CD14-positive monocyte (primary cell): Measurements from ENCODE around the gene SMARCAL1. TPM values are rescaled to one million over a fixed set of nuclear protein-coding genes. Genes with fewer than 3 reads are reported as not detected.

Source experiments
- DNase-seq, 3 donors: peaks; one replicate each; pipeline ENCODE4 v3.0.0-alpha.2; 2011 to 2022
- H2AFZ ChIP-seq: 2 replicates; pipeline ENCODE4 v1.6.0; 2012; ENCODE audit warnings: mild to moderate bottlenecking, low read depth, low read length, inconsistent platforms; ENCODE audit not compliant: insufficient read depth, poor library complexity, severe bottlenecking
- H3K27ac ChIP-seq, 2 donors: 1 replicate in 1 of 2; 2 replicates in 1 of 2; pipeline ENCODE4 v1.5.1; 2012 to 2013; ENCODE audit warnings: low read length in 2 of 2, control low read depth in 1 of 2, inconsistent platforms in 1 of 2, low read depth in 1 of 2, mild to moderate bottlenecking in 1 of 2
- H3K27me3 ChIP-seq, 2 donors: one replicate each; pipeline versions ENCODE4 v1.6.0 to v1.6.1; 2011 to 2013; ENCODE audit warnings: low read length in 2 of 2; ENCODE audit not compliant: control insufficient read depth in 2 of 2, insufficient read depth in 2 of 2
- H3K36me3 ChIP-seq, 2 donors: replicated peaks in 1 of 2; 1 replicate in 1 of 2; 2 replicates in 1 of 2; pipeline versions ENCODE4 v1.5.1 to v1.6.1; 2012 to 2013; ENCODE audit warnings: low read length in 2 of 2, control low read depth in 1 of 2, inconsistent platforms in 1 of 2, mild to moderate bottlenecking in 1 of 2; ENCODE audit not compliant: insufficient read depth in 2 of 2, control insufficient read depth in 1 of 2
- H3K4me1 ChIP-seq, 2 donors: 1 replicate in 1 of 2; 2 replicates in 1 of 2; pipeline versions ENCODE4 v1.5.1 to v1.6.1; 2012 to 2013; ENCODE audit warnings: low read length in 2 of 2, control low read depth in 1 of 2, inconsistent platforms in 1 of 2, mild to moderate bottlenecking in 1 of 2, moderate library complexity in 1 of 2; ENCODE audit not compliant: insufficient read depth in 2 of 2, control insufficient read depth in 1 of 2
- H3K4me2 ChIP-seq: replicated peaks from 2 replicates; pipeline ENCODE3; 2012; ENCODE audit warnings: low read length, moderate library complexity, mild to moderate bottlenecking; ENCODE audit not compliant: poor library complexity, severe bottlenecking; ENCODE audit errors: extremely low read depth
- H3K4me3 ChIP-seq, 3 experiments: fragments of 200-600 bp in 1 of 3; sonication (generic) in 1 of 3; replicated peaks in 1 of 3; 1 replicate in 2 of 3; 2 replicates in 1 of 3; pipeline ENCODE4 v1.5.1; 2011 to 2013; ENCODE audit warnings: low read length in 3 of 3, mild to moderate bottlenecking in 3 of 3, control low read depth in 2 of 3, low read depth in 2 of 3, inconsistent platforms in 1 of 3, moderate library complexity in 1 of 3
- H3K79me2 ChIP-seq: 2 replicates; pipeline ENCODE4 v1.6.0; 2012; ENCODE audit warnings: mild to moderate bottlenecking, control low read depth, inconsistent platforms, low read length, moderate library complexity; ENCODE audit not compliant: insufficient read depth
- H3K9ac ChIP-seq: 2 replicates; pipeline ENCODE4 v1.6.0; 2017; ENCODE audit warnings: low read length, mild to moderate bottlenecking; ENCODE audit not compliant: insufficient read depth, poor library complexity, severe bottlenecking
- H3K9me3 ChIP-seq, 2 donors: replicated peaks in 1 of 2; 1 replicate in 1 of 2; 2 replicates in 1 of 2; pipeline versions ENCODE4 v1.5.1 to v1.6.1; 2012 to 2013; ENCODE audit warnings: low read length in 2 of 2, control low read depth in 1 of 2; ENCODE audit not compliant: control insufficient read depth in 1 of 2, insufficient read depth in 1 of 2
- H4K20me1 ChIP-seq: 2 replicates; pipeline ENCODE4 v1.6.0; 2012; ENCODE audit warnings: mild to moderate bottlenecking, low read length, control low read depth, moderate library complexity; ENCODE audit not compliant: insufficient read depth
- H3K27ac Mint-ChIP-seq, 7 donors: one replicate each; pipeline ENCODE4 v1.8.0; 2020; ENCODE audit warnings: mild to moderate bottlenecking in 7 of 7, mixed read lengths in 7 of 7, moderate library complexity in 6 of 7, inconsistent platforms in 2 of 7
- H3K27me3 Mint-ChIP-seq, 3 donors: one replicate each; pipeline ENCODE4 v1.8.0; 2021 to 2022; ENCODE audit warnings: low read depth in 3 of 3, mild to moderate bottlenecking in 3 of 3, mixed read lengths in 3 of 3, moderate library complexity in 3 of 3, inconsistent platforms in 1 of 3
- H3K36me3 Mint-ChIP-seq, 2 donors: one replicate each; pipeline ENCODE4 v1.8.0; 2020; ENCODE audit warnings: mixed read lengths in 2 of 2, inconsistent platforms in 1 of 2, mild to moderate bottlenecking in 1 of 2
- H3K4me1 Mint-ChIP-seq: one replicate; pipeline ENCODE4 v1.8.0; 2020; ENCODE audit warnings: mild to moderate bottlenecking, mixed read lengths
- H3K4me3 Mint-ChIP-seq, 2 donors: one replicate each; pipeline ENCODE4 v1.8.0; 2020; ENCODE audit warnings: mild to moderate bottlenecking in 2 of 2, mixed read lengths in 2 of 2, moderate library complexity in 1 of 2
- H3K9me3 Mint-ChIP-seq, 7 donors: one replicate each; pipeline ENCODE4 v1.8.0; 2020 to 2022; ENCODE audit warnings: mixed read lengths in 7 of 7, mild to moderate bottlenecking in 6 of 7, moderate library complexity in 6 of 7, inconsistent platforms in 2 of 7
- WGBS: methylation state at CpG from one replicate; pipeline ENCODE4 v1.1.5; 2013; ENCODE audit warnings: missing lambda C conversion rate; ENCODE audit not compliant: insufficient coverage; 5-methylcytosine and 5-hydroxymethylcytosine counted together
- intact Hi-C, 2 donors: fragments of 100-400 bp; cut with micrococcal nuclease; formaldehyde crosslinking; loops; one replicate each; pipeline versions ENCODE4 v1.15.0 to v1.15.1; 2023
- polyA plus RNA-seq, 3 donors: library from polyadenylated mRNA; depleted of rRNA in 1 of 3; unstranded in 2 of 3; stranded (reverse) in 1 of 3; fragments of 300-500 nt in 2 of 3; fragments of >200 nt in 1 of 3; fragmentation: Illumina TruSeq in 2 of 3; gene quantifications; 1 replicate in 2 of 3; 2 replicates in 1 of 3; pipeline ENCODE4 v1.2.3, GENCODE V29; 2012 to 2021
- TF ChIP-seq, protein P1 (sequence below): fragments of 200-600 bp; IDR thresholded peaks from one replicate; pipeline ENCODE4 v1.8.0; 2022; ENCODE audit warnings: antibody characterized with exemption, mild to moderate bottlenecking

The SMARCAL1 gene
- polyA plus RNA-seq, 3 donors = 10.5 to 13.3 (median 11.5) TPM

DNA sequence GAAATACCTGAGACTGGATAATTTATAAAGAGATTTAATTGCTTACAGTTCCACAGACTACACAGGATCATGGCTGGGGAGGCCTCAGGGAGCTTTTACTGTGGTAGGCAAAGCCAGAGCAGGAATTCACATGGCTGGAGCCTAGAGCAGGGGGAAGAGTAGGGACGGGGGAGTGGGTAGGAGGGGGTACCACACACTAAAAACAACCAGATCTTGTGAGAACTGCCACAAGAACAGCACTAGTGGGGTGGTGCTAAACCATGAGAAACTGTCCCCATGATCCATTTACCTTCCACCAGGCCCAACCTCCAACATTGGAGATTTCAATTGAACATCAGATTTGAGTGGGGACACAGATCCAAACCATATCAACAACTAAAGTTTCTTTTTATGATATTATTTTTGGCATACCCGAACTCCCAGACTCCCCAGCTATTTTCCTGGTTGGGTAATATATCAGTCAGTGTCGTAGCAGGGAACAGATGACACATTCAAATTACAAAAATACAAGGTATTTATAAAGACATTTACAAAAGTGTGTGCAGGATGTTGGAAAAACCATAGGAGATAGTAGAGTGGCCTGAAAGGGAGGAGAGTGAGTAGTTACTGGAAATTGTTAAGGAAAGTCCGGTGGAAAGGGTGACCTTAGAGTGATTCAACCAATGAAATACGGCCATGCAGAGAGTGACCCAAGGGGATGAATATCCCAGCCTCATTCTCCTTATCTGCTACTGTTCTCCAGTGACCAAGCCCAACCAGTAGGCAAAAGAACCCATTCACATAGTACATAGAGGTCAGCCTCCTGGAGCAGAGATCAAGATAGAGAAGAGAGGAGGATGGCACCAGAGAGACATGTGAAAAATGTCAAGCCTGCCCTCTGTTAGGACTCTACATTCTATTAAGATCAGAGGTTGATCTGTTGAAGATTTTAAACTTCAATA is 95.2 kb downstream of the SMARCAL1 start:
- Histone ChIP-seq H3K9ac (no peak overlapping the region), H4K20me1 (peaks cover 47% of the 10 kb centered on the region), H2AFZ (no peak overlapping the region), H3K9me3 (no peaks in the 10 kb centered on the region), H3K79me2 (peaks cover 4% of the 10 kb centered on the region), H3K36me3 (peaks cover 21 to 61% of the 10 kb centered on the region in 2 donors), H3K4me3 (no peak overlapping the region), H3K27ac (peak overlapping the region in 1 of 2 donors; percentile 11), H3K4me2 (no peak overlapping the region), H3K4me1 (no peaks in the 10 kb centered on the region), H3K27me3 (no peaks in the 10 kb centered on the region)
- H3K27ac Mint-ChIP-seq = peak overlapping the region in 4 of 7 donors; percentile 6 to 82 (median 53)
- H3K4me1 Mint-ChIP-seq = peaks cover 14% of the 10 kb centered on the region
- peaks cover 31 to 45% of the 10 kb centered on the region in 2 donors for H3K36me3 Mint-ChIP-seq
- TF ChIP-seq, protein P1, sequence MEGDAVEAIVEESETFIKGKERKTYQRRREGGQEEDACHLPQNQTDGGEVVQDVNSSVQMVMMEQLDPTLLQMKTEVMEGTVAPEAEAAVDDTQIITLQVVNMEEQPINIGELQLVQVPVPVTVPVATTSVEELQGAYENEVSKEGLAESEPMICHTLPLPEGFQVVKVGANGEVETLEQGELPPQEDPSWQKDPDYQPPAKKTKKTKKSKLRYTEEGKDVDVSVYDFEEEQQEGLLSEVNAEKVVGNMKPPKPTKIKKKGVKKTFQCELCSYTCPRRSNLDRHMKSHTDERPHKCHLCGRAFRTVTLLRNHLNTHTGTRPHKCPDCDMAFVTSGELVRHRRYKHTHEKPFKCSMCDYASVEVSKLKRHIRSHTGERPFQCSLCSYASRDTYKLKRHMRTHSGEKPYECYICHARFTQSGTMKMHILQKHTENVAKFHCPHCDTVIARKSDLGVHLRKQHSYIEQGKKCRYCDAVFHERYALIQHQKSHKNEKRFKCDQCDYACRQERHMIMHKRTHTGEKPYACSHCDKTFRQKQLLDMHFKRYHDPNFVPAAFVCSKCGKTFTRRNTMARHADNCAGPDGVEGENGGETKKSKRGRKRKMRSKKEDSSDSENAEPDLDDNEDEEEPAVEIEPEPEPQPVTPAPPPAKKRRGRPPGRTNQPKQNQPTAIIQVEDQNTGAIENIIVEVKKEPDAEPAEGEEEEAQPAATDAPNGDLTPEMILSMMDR = no peak
- WGBS = no CpG with 5 or more reads among the region's 5 CpGs
- no peaks in the 10 kb centered on the region for H3K9me3 Mint-ChIP-seq
- peaks cover 0 to 2% (median 0%) of the 10 kb centered on the region in 3 donors for H3K27me3 Mint-ChIP-seq
- DNase-seq = no peak
- no peak overlapping the region for H3K4me3 Mint-ChIP-seq
- intact Hi-C loops = no loop called here

DNA sequence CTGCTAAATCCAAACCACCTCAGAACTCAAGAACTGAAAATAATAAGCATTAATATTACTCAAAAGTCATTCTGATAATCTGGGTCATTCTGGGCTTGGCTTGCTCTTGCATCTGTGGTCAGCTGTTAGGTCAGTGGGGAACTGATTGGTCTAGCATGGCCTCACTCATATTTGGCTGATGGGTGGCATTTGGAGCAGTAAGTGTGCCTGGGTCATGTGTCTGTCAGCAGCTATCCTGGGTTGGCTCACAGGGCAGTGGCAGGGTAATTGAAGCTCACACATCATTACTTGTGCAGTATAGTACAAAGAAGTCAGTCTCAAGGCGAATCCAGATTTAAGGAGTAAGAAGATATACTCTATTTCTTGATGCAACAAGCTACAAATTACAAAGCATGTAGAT is 95.9 kb downstream of the SMARCAL1 start:
- no peaks in the 10 kb centered on the region for H3K79me2 ChIP-seq
- H3K4me1 ChIP-seq = no peaks in the 10 kb centered on the region
- TF ChIP-seq, protein P1 = no peak
- intact Hi-C loops = no loop called here
- peaks cover 13 to 54% of the 10 kb centered on the region in 2 donors for H3K36me3 ChIP-seq
- Mint-ChIP-seq H3K36me3 (peaks cover 25 to 38% of the 10 kb centered on the region in 2 donors), H3K9me3 (no peaks in the 10 kb centered on the region), H3K27me3 (peaks cover 0 to 2% (median 0%) of the 10 kb centered on the region in 3 donors), H3K4me3 (no peak overlapping the region), H3K4me1 (peaks cover 7% of the 10 kb centered on the region), H3K27ac (no peak overlapping the region)
- WGBS = no CpG with 5 or more reads among the region's 1 CpG
- DNase-seq = no peak
- H3K4me3 ChIP-seq = no peak overlapping the region
- H3K27ac ChIP-seq = peak overlapping the region in 1 of 2 donors; percentile 11
- H3K9ac ChIP-seq = no peak overlapping the region
- H3K4me2 ChIP-seq = no peak overlapping the region
- H3K9me3 ChIP-seq = no peaks in the 10 kb centered on the region
- no peaks in the 10 kb centered on the region for H3K27me3 ChIP-seq
- no peak overlapping the region for H2AFZ ChIP-seq
- peaks cover 40% of the 10 kb centered on the region for H4K20me1 ChIP-seq
